Measurements from ENCODE around the gene FAM222B. TPM values are rescaled to one million over a fixed set of nuclear protein-coding genes. Genes with fewer than 3 reads are reported as not detected.
A peak's percentile ranks its signal among the peaks of the same experiment; 100 is the strongest.

The FAM222B gene
- total and polyA plus RNA-seq, 9 of the 15 experiments (the other 6 are each of a cell fraction or from before 2014, with no cell fraction given), result 4.0 to 34.6 (median 7.5) TPM

DNA sequence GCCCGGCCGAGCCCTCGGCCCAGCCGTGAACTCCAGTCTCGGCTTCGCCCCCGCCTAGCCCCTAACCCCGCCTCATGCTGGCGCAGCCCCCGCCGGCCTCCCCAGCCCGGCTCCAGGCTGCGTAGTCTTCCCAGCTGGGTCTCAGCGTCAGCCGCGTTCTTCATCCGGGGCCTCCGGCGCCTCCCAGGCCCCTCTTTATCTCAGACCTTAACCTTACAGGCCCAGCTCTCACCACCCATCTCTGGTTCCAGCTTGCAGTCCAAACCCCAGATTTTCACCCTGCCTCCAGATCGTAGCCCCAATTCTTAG lies 130.9 kb downstream of the FAM222B start, which contains the start of gene PROCA1 (continued):
- TF ChIP-seq MAFG (tag; conservative IDR thresholded peaks at IDR 0.05) (no peak), TAF1 (IDR thresholded peaks at IDR 0.05; ENCODE audit: control insufficient read depth, extremely low read depth, insufficient read depth, low read length, severe bottlenecking) (no peak), SMARCA5 (IDR thresholded peaks at IDR 0.05) (peak; percentile 68; the same call in 1 of the 2 replicates), CBFA2T3 (IDR thresholded peaks at IDR 0.05) (peak; percentile 77), SNRNP70 (optimal IDR thresholded peaks at IDR 0.05; ENCODE audit: low read depth, low read length) (no peak), ZFX (CRISPR knock-in tag; IDR thresholded peaks at IDR 0.05) (peak; percentile 73; the same call in 1 of the 2 replicates), TCF3 (CRISPR knock-in tag; IDR thresholded peaks at IDR 0.05) (no peak), MTA2 (IDR thresholded peaks at IDR 0.05; ENCODE audit: low read depth) (no peak), CEBPB (tag; IDR thresholded peaks at IDR 0.05) (no peak), KDM4B (IDR thresholded peaks at IDR 0.05; ENCODE audit: borderline replicate concordance in 2 of 2, low read depth in 1 of 2) (no peak), HOXB6 (CRISPR knock-in tag; IDR thresholded peaks at IDR 0.05; ENCODE audit: borderline replicate concordance) (no peak), ZNF12 (CRISPR knock-in tag; IDR thresholded peaks at IDR 0.05) (no peak)
- TF ChIP-seq, protein P1, sequence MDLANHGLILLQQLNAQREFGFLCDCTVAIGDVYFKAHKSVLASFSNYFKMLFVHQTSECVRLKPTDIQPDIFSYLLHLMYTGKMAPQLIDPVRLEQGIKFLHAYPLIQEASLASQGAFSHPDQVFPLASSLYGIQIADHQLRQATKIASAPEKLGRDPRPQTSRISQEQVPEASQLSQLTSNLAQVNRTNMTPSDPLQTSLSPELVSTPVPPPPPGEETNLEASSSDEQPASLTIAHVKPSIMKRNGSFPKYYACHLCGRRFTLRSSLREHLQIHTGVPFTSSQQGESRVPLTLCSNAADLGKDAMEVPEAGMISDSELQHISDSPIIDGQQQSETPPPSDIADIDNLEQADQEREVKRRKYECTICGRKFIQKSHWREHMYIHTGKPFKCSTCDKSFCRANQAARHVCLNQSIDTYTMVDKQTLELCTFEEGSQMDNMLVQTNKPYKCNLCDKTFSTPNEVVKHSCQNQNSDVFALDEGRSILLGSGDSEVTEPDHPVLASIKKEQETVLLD (IDR thresholded peaks at IDR 0.05), result 0 out of 2 replicates have a peak, but pooled peaks have one; percentile 45
- TF ChIP-seq, protein P2, sequence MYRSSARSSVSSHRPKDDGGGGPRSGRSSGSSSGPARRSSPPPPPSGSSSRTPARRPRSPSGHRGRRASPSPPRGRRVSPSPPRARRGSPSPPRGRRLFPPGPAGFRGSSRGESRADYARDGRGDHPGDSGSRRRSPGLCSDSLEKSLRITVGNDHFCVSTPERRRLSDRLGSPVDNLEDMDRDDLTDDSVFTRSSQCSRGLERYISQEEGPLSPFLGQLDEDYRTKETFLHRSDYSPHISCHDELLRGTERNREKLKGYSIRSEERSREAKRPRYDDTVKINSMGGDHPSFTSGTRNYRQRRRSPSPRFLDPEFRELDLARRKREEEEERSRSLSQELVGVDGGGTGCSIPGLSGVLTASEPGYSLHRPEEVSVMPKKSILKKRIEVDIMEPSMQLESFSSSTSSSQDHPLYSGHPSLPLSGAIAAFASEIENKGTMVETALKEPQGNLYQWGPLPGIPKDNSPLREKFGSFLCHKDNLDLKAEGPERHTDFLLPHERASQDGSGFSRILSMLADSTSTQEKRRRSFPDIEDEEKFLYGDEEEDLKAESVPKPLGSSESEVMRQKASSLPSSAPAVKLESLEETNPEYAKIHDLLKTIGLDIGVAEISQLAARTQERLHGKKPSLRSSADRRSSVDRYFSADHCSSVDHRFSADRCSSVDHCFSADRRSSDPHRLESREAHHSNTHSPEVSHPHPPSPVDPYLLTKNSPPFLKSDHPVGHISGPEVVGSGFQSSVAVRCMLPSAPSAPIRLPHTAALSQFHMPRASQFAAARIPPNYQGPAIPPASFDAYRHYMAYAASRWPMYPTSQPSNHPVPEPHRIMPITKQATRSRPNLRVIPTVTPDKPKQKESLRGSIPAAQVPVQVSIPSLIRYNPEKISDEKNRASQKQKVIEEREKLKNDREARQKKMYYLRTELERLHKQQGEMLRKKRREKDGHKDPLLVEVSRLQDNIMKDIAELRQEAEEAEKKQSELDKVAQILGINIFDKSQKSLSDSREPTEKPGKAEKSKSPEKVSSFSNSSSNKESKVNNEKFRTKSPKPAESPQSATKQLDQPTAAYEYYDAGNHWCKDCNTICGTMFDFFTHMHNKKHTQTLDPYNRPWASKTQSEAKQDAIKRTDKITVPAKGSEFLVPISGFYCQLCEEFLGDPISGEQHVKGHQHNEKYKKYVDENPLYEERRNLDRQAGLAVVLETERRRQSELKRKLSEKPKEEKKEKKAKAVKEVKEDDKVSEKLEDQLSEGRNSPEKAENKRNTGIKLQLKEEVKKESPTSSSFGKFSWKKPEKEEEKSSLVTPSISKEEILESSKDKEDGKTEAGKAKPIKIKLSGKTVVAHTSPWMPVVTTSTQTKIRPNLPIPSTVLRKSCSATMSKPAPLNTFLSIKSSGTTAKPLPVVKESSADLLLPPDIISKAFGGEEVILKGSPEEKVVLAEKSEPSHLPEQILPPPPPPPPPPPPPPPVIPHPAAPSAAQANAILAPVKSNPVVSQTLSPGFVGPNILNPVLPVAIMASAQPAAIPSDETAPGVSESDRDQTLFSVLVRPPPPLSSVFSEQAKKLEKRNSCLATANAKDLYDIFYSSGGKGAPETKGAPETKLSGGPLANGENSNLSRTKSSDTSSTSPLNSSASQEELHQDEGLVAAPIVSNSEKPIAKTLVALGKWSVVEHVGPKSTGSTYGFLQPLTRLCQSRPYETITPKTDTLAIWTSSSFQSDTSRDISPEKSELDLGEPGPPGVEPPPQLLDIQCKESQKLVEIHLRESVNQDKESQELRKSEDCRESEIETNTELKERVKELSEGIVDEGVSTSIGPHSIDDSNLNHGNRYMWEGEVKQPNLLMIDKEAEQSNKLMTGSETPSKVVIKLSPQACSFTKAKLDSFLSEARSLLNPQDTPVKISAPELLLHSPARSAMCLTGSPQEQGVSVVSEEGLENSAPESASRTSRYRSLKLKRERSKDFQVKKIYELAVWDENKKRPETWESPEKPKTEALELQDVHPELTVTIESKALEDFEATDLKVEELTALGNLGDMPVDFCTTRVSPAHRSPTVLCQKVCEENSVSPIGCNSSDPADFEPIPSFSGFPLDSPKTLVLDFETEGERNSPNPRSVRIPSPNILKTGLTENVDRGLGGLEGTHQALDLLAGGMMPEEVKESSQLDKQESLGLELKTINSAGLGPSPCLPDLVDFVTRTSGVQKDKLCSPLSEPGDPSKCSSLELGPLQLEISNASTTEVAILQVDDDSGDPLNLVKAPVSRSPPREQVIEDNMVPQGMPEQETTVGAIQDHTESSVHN (IDR thresholded peaks at IDR 0.05; ENCODE audit: borderline replicate concordance in 1 of 2, low read depth in 1 of 2), result 0 out of 4 replicates have a peak, but pooled peaks of 1 of the 2 experiments have one; percentile 26
- TF ChIP-seq, protein P3, sequence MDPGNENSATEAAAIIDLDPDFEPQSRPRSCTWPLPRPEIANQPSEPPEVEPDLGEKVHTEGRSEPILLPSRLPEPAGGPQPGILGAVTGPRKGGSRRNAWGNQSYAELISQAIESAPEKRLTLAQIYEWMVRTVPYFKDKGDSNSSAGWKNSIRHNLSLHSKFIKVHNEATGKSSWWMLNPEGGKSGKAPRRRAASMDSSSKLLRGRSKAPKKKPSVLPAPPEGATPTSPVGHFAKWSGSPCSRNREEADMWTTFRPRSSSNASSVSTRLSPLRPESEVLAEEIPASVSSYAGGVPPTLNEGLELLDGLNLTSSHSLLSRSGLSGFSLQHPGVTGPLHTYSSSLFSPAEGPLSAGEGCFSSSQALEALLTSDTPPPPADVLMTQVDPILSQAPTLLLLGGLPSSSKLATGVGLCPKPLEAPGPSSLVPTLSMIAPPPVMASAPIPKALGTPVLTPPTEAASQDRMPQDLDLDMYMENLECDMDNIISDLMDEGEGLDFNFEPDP (CRISPR knock-in tag; IDR thresholded peaks at IDR 0.05), result no peak
- TF ChIP-seq, protein P4, sequence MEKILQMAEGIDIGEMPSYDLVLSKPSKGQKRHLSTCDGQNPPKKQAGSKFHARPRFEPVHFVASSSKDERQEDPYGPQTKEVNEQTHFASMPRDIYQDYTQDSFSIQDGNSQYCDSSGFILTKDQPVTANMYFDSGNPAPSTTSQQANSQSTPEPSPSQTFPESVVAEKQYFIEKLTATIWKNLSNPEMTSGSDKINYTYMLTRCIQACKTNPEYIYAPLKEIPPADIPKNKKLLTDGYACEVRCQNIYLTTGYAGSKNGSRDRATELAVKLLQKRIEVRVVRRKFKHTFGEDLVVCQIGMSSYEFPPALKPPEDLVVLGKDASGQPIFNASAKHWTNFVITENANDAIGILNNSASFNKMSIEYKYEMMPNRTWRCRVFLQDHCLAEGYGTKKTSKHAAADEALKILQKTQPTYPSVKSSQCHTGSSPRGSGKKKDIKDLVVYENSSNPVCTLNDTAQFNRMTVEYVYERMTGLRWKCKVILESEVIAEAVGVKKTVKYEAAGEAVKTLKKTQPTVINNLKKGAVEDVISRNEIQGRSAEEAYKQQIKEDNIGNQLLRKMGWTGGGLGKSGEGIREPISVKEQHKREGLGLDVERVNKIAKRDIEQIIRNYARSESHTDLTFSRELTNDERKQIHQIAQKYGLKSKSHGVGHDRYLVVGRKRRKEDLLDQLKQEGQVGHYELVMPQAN (IDR thresholded peaks at IDR 0.05; ENCODE audit: borderline replicate concordance), result peak; percentile 53; the same call in 1 of the 2 replicates

All from K562 (cell line).